RWPE2 (cell line): Measurements from ENCODE around the gene C1orf198.

Source experiments
- ATAC-seq: fragments of 200-7000 bp; cut with Tn5 transposase; 3 replicates; pipeline ENCODE4 v1.9.1; 2021; ENCODE audit warnings: low read depth
- DNase-seq: peaks from one replicate; pipeline ENCODE4 v3.0.0-alpha.2; 2020; ENCODE audit warnings: low spot score
- H3K27ac ChIP-seq: fragments of 450-650 bp; 2 replicates; pipeline ENCODE4 v1.5.1; 2017; ENCODE audit warnings: mild to moderate bottlenecking; ENCODE audit not compliant: poor library complexity, severe bottlenecking
- H3K27me3 ChIP-seq: fragments of 250-450 bp; sonication (Bioruptor Pico); 2 replicates; pipeline ENCODE4 v1.5.1; 2021; ENCODE audit warnings: mild to moderate bottlenecking, moderate library complexity; ENCODE audit not compliant: insufficient read depth, poor library complexity, severe bottlenecking
- H3K36me3 ChIP-seq: fragments of 250-450 bp; sonication (Bioruptor Pico); 2 replicates; pipeline ENCODE4 v1.5.1; 2020; ENCODE audit warnings: low read depth, mild to moderate bottlenecking, moderate library complexity
- H3K4me1 ChIP-seq: fragments of 250-450 bp; sonication (Bioruptor Pico); 2 replicates; pipeline ENCODE4 v1.5.1; 2021; ENCODE audit warnings: mild to moderate bottlenecking, moderate library complexity; ENCODE audit not compliant: insufficient read depth, poor library complexity, severe bottlenecking
- H3K4me3 ChIP-seq: fragments of 250-450 bp; sonication (Bioruptor Pico); 2 replicates; pipeline ENCODE4 v1.5.1; 2021; ENCODE audit warnings: mild to moderate bottlenecking, moderate library complexity; ENCODE audit not compliant: severe bottlenecking
- H3K9me3 ChIP-seq: fragments of 250-450 bp; sonication (Bioruptor Pico); 2 replicates; pipeline ENCODE4 v1.5.1; 2021; ENCODE audit warnings: mild to moderate bottlenecking, moderate library complexity; ENCODE audit not compliant: severe bottlenecking
- TF ChIP-seq, protein P1 (sequence below): fragments of 450-650 bp; IDR thresholded peaks from one replicate; pipeline ENCODE4 v1.5.1; 2017; ENCODE audit warnings: mild to moderate bottlenecking, moderate library complexity; ENCODE audit not compliant: poor library complexity, severe bottlenecking

The C1orf198 gene

DNA sequence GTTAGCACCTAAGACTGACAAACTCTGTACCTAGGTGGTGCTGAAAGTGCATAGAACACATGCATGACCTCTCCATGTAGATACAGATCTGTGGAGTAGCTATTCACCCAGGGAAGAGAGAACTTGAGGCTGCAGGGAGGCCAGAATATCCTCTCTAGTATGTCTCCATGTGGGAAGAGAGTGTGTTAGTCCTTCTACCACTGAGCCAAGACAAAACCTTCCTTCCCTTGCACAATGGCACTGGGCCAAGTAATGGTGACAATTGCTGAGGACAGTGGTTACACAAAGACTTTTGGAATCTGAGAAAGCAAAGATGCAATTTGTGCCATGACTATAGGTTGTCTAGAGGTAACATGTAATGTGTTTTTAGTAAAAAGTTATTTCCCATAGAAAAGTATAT lies 52.3 kb downstream of the C1orf198 start:
- H3K4me1 ChIP-seq = no peaks in the 10 kb centered on the region
- no peak overlapping the region for H3K4me3 ChIP-seq
- TF ChIP-seq, protein P1, sequence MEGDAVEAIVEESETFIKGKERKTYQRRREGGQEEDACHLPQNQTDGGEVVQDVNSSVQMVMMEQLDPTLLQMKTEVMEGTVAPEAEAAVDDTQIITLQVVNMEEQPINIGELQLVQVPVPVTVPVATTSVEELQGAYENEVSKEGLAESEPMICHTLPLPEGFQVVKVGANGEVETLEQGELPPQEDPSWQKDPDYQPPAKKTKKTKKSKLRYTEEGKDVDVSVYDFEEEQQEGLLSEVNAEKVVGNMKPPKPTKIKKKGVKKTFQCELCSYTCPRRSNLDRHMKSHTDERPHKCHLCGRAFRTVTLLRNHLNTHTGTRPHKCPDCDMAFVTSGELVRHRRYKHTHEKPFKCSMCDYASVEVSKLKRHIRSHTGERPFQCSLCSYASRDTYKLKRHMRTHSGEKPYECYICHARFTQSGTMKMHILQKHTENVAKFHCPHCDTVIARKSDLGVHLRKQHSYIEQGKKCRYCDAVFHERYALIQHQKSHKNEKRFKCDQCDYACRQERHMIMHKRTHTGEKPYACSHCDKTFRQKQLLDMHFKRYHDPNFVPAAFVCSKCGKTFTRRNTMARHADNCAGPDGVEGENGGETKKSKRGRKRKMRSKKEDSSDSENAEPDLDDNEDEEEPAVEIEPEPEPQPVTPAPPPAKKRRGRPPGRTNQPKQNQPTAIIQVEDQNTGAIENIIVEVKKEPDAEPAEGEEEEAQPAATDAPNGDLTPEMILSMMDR = no peak
- DNase-seq (no peak), ATAC-seq (no peak)
- no peaks in the 10 kb centered on the region for H3K9me3 ChIP-seq
- no peak overlapping the region for H3K27ac ChIP-seq
- H3K27me3 ChIP-seq = no peaks in the 10 kb centered on the region
- H3K36me3 ChIP-seq = no peaks in the 10 kb centered on the region

DNA sequence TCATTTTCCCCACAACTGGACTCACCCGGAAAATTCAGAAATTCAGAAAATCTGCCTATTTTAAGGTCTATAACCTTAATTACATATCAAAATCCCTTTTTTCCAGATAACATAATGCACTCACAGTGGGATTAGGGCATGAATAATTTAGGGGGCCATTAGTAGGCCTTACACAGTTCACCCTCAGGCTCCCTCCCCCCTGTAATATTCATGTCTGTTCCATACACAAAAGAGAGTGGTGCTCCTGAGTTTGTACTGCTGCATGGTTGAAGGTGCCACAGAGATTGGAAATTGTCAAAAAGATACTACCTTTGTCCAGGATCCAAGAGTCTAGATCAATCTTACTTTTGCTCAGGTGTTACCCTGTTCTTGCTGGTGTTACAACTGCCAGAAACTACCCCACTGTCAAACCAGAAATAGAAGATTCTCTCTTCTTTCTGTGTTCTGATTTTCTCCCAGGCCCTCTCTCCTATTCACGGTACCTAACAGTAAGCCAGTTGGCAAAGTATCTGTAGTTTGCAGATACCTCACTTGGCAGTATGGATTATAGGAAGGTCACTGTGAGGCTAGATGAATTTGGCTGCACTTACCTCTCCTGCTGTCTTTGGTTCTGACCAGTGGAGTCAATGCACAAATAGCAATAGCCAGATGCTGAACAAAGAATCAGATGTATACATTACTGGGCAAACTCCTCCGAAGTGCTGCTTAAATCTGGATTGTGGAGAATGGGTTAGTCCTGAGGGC lies 53.2 kb downstream of the C1orf198 start:
- Histone ChIP-seq H3K9me3 (no peaks in the 10 kb centered on the region), H3K27me3 (no peaks in the 10 kb centered on the region), H3K27ac (no peak overlapping the region), H3K36me3 (no peaks in the 10 kb centered on the region), H3K4me1 (no peaks in the 10 kb centered on the region), H3K4me3 (no peak overlapping the region)
- ATAC-seq (no peak), DNase-seq (no peak)
- TF ChIP-seq, protein P1 = no peak

DNA sequence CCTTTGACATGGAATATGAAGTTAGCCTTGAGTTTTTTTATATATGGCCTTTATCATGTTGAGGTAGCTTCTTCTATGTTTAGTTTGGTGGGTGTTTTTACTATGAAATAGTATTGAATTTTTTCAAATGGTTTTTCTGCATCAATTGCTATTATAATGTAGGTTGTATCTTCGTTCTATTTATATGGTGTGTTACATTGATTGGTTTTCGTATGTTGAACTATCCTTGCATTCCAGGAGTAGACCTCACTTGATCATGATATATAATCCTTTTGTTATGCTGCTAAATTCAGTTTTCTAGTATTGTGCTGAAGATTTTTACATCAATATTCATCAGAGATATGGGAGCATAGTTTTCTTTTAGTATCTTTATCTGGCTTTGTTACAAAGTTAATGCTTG lies 55.8 kb downstream of the C1orf198 start:
- no peaks in the 10 kb centered on the region for H3K27me3 ChIP-seq
- DNase-seq (no peak), ATAC-seq (no peak)
- H3K9me3 ChIP-seq = no peaks in the 10 kb centered on the region
- TF ChIP-seq, protein P1 = no peak
- no peaks in the 10 kb centered on the region for H3K36me3 ChIP-seq
- H3K4me1 ChIP-seq = no peaks in the 10 kb centered on the region
- H3K27ac ChIP-seq = no peak overlapping the region
- H3K4me3 ChIP-seq = no peak overlapping the region

DNA sequence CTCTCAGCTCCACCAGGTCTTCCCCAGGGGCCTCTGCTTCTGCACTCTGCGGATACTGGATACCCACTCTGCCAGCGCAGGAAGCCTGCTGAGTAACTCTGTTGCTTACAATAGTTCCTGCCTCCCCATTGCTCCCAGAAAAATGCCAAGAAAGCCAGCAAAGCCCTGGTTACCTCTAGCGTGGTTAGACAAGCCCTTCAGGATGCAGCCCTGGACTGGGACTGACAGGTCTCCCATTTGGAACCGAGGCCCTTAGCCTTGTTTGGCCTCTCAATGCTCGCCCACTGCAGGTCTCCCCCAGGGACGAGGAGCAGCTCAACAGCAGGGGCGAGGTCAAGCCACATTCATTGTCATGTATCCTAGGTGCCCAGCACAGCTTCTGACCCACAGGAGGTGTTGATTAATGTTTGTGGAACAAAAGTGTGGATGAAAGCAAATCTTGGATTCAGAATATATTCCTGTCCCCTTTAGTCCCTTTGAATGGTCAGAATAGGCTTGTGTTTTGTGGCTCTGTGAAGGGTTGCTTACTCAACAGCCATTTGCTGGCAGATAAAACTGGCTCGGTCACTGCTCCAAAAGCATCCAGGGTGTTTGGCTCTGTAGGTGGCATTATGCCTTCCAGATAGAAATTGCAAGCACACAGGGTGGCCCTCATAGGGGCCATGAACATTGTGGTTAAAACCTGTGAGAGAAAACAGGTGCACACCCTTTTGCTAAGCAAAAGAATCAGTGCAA lies 58.9 kb downstream of the C1orf198 start:
- ATAC-seq (no peak), DNase-seq (no peak)
- H3K27me3 ChIP-seq = no peaks in the 10 kb centered on the region
- TF ChIP-seq, protein P1 = no peak
- H3K4me3 ChIP-seq = no peak overlapping the region
- no peaks in the 10 kb centered on the region for H3K9me3 ChIP-seq
- H3K36me3 ChIP-seq = no peaks in the 10 kb centered on the region
- H3K27ac ChIP-seq = no peak overlapping the region
- no peaks in the 10 kb centered on the region for H3K4me1 ChIP-seq
